ENCODE data around the gene GNL3. TPM values are rescaled to one million over a fixed set of nuclear protein-coding genes. Genes with fewer than 3 reads are reported as not detected.

GNL3 gene
- total and polyA plus RNA-seq, 4 donors = 63.7 to 75.6 (median 69.8) TPM

Small RNA genes within 50 kb of the gene (small RNA-seq; reads per million reads assigned to genes)
- gene AC006254.2 (ENCODE audit: low replicate concordance) (not detected), gene RF00569 (ENCODE audit: low replicate concordance) (1,508 reads per million, percentile 99 among the genes with 10 or more reads in this experiment), gene RF01183 (ENCODE audit: low replicate concordance) (not detected), gene SNORD19 (ENCODE audit: low replicate concordance) (0.41 reads per million, percentile 46 among the genes with 10 or more reads in this experiment), gene SNORD19B (ENCODE audit: low replicate concordance) (not detected), gene SNORD69 (ENCODE audit: low replicate concordance) (3,298 reads per million, percentile 100 among the genes with 10 or more reads in this experiment)

Other genes with a start within 250 kb of the GNL3 start
- 10 to 100 TPM in 1 of 2 donors, 1 to 10 TPM in 1; 6.3 to 26.6 TPM for gene SEMA3G, start 240.9 kb upstream of the GNL3 start, total RNA-seq
- 10 to 100 TPM; 18.0 to 19.8 TPM for gene SEMA3G, start 240.9 kb upstream of the GNL3 start, polyA plus RNA-seq (ENCODE audit: insufficient read length in 2 of 2)
- gene TNNC1, start 232.0 kb upstream of the GNL3 start, total RNA-seq = 10 to 100 TPM in 1 of 2 donors, 1 to 10 TPM in 1; 3.3 to 17.9 TPM
- gene TNNC1, start 232.0 kb upstream of the GNL3 start, polyA plus RNA-seq (ENCODE audit: insufficient read length in 2 of 2) = 1 to 10 TPM in 1 of 2 donors, not detected in 1; 6.1 TPM
- gene NISCH, start 230.4 kb upstream of the GNL3 start, total RNA-seq = 10 to 100 TPM; 91.5 to 93.0 TPM
- 100 to 1,000 TPM; 133 to 161 TPM for gene NISCH, start 230.4 kb upstream of the GNL3 start, polyA plus RNA-seq (ENCODE audit: insufficient read length in 2 of 2)
- gene STAB1, start 190.7 kb upstream of the GNL3 start, total RNA-seq = 10 to 100 TPM; 38.3 to 79.7 TPM
- gene STAB1, start 190.7 kb upstream of the GNL3 start, polyA plus RNA-seq (ENCODE audit: insufficient read length in 2 of 2) = 10 to 100 TPM; 34.5 to 38.3 TPM
- gene NT5DC2, start 152.2 kb upstream of the GNL3 start, total RNA-seq = 10 to 100 TPM; 33.6 to 83.3 TPM
- gene NT5DC2, start 152.2 kb upstream of the GNL3 start, polyA plus RNA-seq (ENCODE audit: insufficient read length in 2 of 2) = 100 to 1,000 TPM; 204 to 205 TPM
- 10 to 100 TPM in 1 of 2 donors, 1 to 10 TPM in 1; 2.8 to 19.9 TPM for gene UQCC5, start 149.4 kb upstream of the GNL3 start, total RNA-seq
- 10 to 100 TPM; 21.7 to 21.9 TPM for gene UQCC5, start 149.4 kb upstream of the GNL3 start, polyA plus RNA-seq (ENCODE audit: insufficient read length in 2 of 2)
- 100 to 1,000 TPM in 1 of 2 donors, 10 to 100 TPM in 1; 71.9 to 105 TPM for gene PBRM1, start 119 bp upstream of the GNL3 start, total RNA-seq
- gene PBRM1, start 119 bp upstream of the GNL3 start, polyA plus RNA-seq (ENCODE audit: insufficient read length in 2 of 2) = 10 to 100 TPM; 35.9 to 46.9 TPM
- gene GLT8D1, start 19.8 kb downstream of the GNL3 start, total RNA-seq = 100 to 1,000 TPM in 1 of 2 donors, 10 to 100 TPM in 1; 96.0 to 114 TPM
- 100 to 1,000 TPM; 102 to 104 TPM for gene GLT8D1, start 19.8 kb downstream of the GNL3 start, polyA plus RNA-seq (ENCODE audit: insufficient read length in 2 of 2)
- 10 to 100 TPM; 56.0 to 82.0 TPM for gene SPCS1, start 20.1 kb downstream of the GNL3 start, total RNA-seq
- 100 to 1,000 TPM; 148 to 150 TPM for gene SPCS1, start 20.1 kb downstream of the GNL3 start, polyA plus RNA-seq (ENCODE audit: insufficient read length in 2 of 2)
- gene NEK4, start 84.9 kb downstream of the GNL3 start, total RNA-seq = 10 to 100 TPM; 41.4 to 47.3 TPM
- 10 to 100 TPM; 30.8 to 35.4 TPM for gene NEK4, start 84.9 kb downstream of the GNL3 start, polyA plus RNA-seq (ENCODE audit: insufficient read length in 2 of 2)
- under 1 TPM in 1 of 2 donors, not detected in 1; 0.44 TPM for gene ITIH1, start 91.6 kb downstream of the GNL3 start, total RNA-seq
- under 1 TPM in 1 of 2 donors, not detected in 1; 0.15 TPM for gene ITIH1, start 91.6 kb downstream of the GNL3 start, polyA plus RNA-seq (ENCODE audit: insufficient read length in 2 of 2)
- gene ITIH3, start 108.8 kb downstream of the GNL3 start, total RNA-seq = 1 to 10 TPM; 2.0 to 4.0 TPM
- gene ITIH3, start 108.8 kb downstream of the GNL3 start, polyA plus RNA-seq (ENCODE audit: insufficient read length in 2 of 2) = 1 to 10 TPM in 1 of 2 donors, under 1 TPM in 1; 0.92 to 6.2 TPM
- 10 to 100 TPM; 11.2 to 41.9 TPM for gene ITIH4, start 144.6 kb downstream of the GNL3 start, total RNA-seq
- gene ITIH4, start 144.6 kb downstream of the GNL3 start, polyA plus RNA-seq (ENCODE audit: insufficient read length in 2 of 2) = 10 to 100 TPM in 1 of 2 donors, 1 to 10 TPM in 1; 6.4 to 28.9 TPM
- 100 to 1,000 TPM in 1 of 2 donors, 1 to 10 TPM in 1; 4.5 to 189 TPM for gene MUSTN1, start 149.0 kb downstream of the GNL3 start, total RNA-seq
- gene MUSTN1, start 149.0 kb downstream of the GNL3 start, polyA plus RNA-seq (ENCODE audit: insufficient read length in 2 of 2) = 10 to 100 TPM in 1 of 2 donors, under 1 TPM in 1; 0.65 to 14.2 TPM
- 10 to 100 TPM; 16.3 to 65.6 TPM for gene STIMATE, start 211.5 kb downstream of the GNL3 start, total RNA-seq
- 10 to 100 TPM; 20.4 to 24.0 TPM for gene STIMATE, start 211.5 kb downstream of the GNL3 start, polyA plus RNA-seq (ENCODE audit: insufficient read length in 2 of 2)

All from spinal cord (tissue), 4 donors.